Neural cell (in vitro differentiated cells): ENCODE results near the gene BLTP2. TPM values are rescaled to one million over a fixed set of nuclear protein-coding genes. Genes with fewer than 3 reads are reported as not detected.

Experiments
- H2AFZ ChIP-seq: fragments of 200-600, 300-800 bp; sonication (generic), shearing (Covaris generic); 2 replicates; pipeline ENCODE4 v1.6.0; 2014; ENCODE audit warnings: low read depth, mild to moderate bottlenecking, antibody characterized with exemption, low read length, moderate library complexity
- H3F3A ChIP-seq: fragments of 200-600 bp; shearing (Covaris generic); 2 replicates; pipeline ENCODE4 v1.6.1; 2016; ENCODE audit warnings: mild to moderate bottlenecking, moderate library complexity, mixed read lengths, antibody characterized with exemption, low read length; ENCODE audit not compliant: insufficient read depth, poor library complexity, severe bottlenecking
- H3K27ac ChIP-seq: fragments of 200-600, 300-800 bp; sonication (generic), shearing (Covaris generic); 2 replicates; pipeline ENCODE4 v1.5.1; 2014; ENCODE audit warnings: mild to moderate bottlenecking, low read length, moderate library complexity
- H3K27me3 ChIP-seq: fragments of 300-800, 200-600 bp; sonication (generic), shearing (Covaris generic); 2 replicates; pipeline ENCODE4 v1.6.0; 2014; ENCODE audit warnings: mild to moderate bottlenecking, low read depth, low read length, moderate library complexity; ENCODE audit not compliant: insufficient read depth
- H3K36me3 ChIP-seq: fragments of 300-800, 200-600 bp; sonication (generic), shearing (Covaris generic); 2 replicates; pipeline ENCODE4 v1.5.1; 2014; ENCODE audit warnings: mild to moderate bottlenecking, antibody characterized with exemption, low read length, moderate library complexity; ENCODE audit not compliant: insufficient read depth
- H3K4me2 ChIP-seq: fragments of 300-800, 200-600 bp; sonication (generic), shearing (Covaris generic); 2 replicates; pipeline ENCODE4 v1.6.0; 2014; ENCODE audit warnings: mild to moderate bottlenecking, low read length
- H3K4me3 ChIP-seq: fragments of 300-800, 200-600 bp; sonication (generic), shearing (Covaris generic); 2 replicates; pipeline ENCODE4 v1.5.1; 2014; ENCODE audit warnings: mild to moderate bottlenecking, low read length, moderate library complexity
- H3K79me2 ChIP-seq: fragments of 200-600 bp; shearing (Covaris generic); replicated peaks from 2 replicates; pipeline ENCODE4 v1.6.0; 2014; ENCODE audit warnings: mild to moderate bottlenecking, low read length, moderate library complexity; ENCODE audit not compliant: insufficient read depth
- H3K9ac ChIP-seq: fragments of 300-800, 200-600 bp; sonication (generic), shearing (Covaris generic); 2 replicates; pipeline ENCODE4 v1.6.1; 2016; ENCODE audit warnings: mild to moderate bottlenecking, low read length, mixed read lengths
- H3K9me2 ChIP-seq: fragments of 200-600 bp; shearing (Covaris generic); 2 replicates; pipeline ENCODE4 v1.6.1; 2016; ENCODE audit warnings: mild to moderate bottlenecking, low read length, mixed read lengths; ENCODE audit not compliant: insufficient read depth
- H3K9me3 ChIP-seq: fragments of 200-600, 300-800 bp; sonication (generic), shearing (Covaris generic); 2 replicates; pipeline ENCODE4 v1.6.1; 2016; ENCODE audit warnings: mild to moderate bottlenecking, mixed run types, low read length, moderate library complexity, mixed read lengths
- H4K20me1 ChIP-seq: fragments of 200-600 bp; shearing (Covaris generic); 2 replicates; pipeline ENCODE4 v1.6.1; 2016; ENCODE audit warnings: mild to moderate bottlenecking, mixed run types; ENCODE audit not compliant: insufficient read depth
- CTCF ChIP-seq: fragments of 450-650 bp; IDR thresholded peaks from 2 replicates; pipeline ENCODE4 v1.5.1; 2014; ENCODE audit warnings: antibody characterized with exemption, mild to moderate bottlenecking, moderate library complexity; ENCODE audit not compliant: poor library complexity, severe bottlenecking
- EP300 ChIP-seq: fragments of 450-650 bp; conservative IDR thresholded peaks from 2 replicates; pipeline ENCODE4 v1.6.1; 2014; ENCODE audit warnings: antibody characterized with exemption, mild to moderate bottlenecking, moderate library complexity; ENCODE audit not compliant: poor library complexity, severe bottlenecking
- EZH2 ChIP-seq: fragments of 200-600, 300-800 bp; shearing (Covaris generic), sonication (generic); IDR thresholded peaks from 2 replicates; pipeline ENCODE4 v1.6.1; 2014; ENCODE audit warnings: antibody characterized with exemption, low read length, borderline replicate concordance, mild to moderate bottlenecking; ENCODE audit not compliant: insufficient read depth, poor library complexity, severe bottlenecking
- MXI1 ChIP-seq: fragments of 450-650 bp; conservative IDR thresholded peaks from 2 replicates; pipeline ENCODE4 v1.6.1; 2014; ENCODE audit warnings: antibody characterized with exemption, mild to moderate bottlenecking; ENCODE audit not compliant: poor library complexity, severe bottlenecking
- POLR2AphosphoS5 ChIP-seq: IDR thresholded peaks from 2 replicates; pipeline ENCODE4 v1.6.1; 2012
- RAD21 ChIP-seq: fragments of 450-650 bp; conservative IDR thresholded peaks from 2 replicates; pipeline ENCODE4 v1.6.1; 2014; ENCODE audit warnings: antibody characterized with exemption, mild to moderate bottlenecking, moderate library complexity
- REST ChIP-seq: IDR thresholded peaks from 2 replicates; pipeline ENCODE4 v1.6.1; 2012; ENCODE audit warnings: borderline replicate concordance
- SMC3 ChIP-seq: fragments of 450-650 bp; conservative IDR thresholded peaks from 2 replicates; pipeline ENCODE4 v1.6.1; 2014; ENCODE audit warnings: antibody characterized with exemption, mild to moderate bottlenecking, moderate library complexity; ENCODE audit not compliant: poor library complexity
- TAF1 ChIP-seq: IDR thresholded peaks from 2 replicates; pipeline ENCODE4 v1.6.1; 2012; ENCODE audit warnings: low read depth
- polyA plus RNA-seq: library from polyadenylated mRNA; depleted of rRNA; stranded (reverse); fragments of >200 nt; gene quantifications from 2 replicates; pipeline ENCODE4 v1.2.3, GENCODE V29; 2014

BLTP2 gene
- polyA plus RNA-seq, 1 donor from 2014 or later = 54.4 TPM

- TF ChIP-seq EP300 = no peak
- peak; percentile 79 for TF ChIP-seq RAD21
- TF ChIP-seq EZH2 = no peak
- no peak for TF ChIP-seq TAF1
- peak; percentile 77 for TF ChIP-seq SMC3
- no peak for TF ChIP-seq REST
- no peak for TF ChIP-seq POLR2AphosphoS5
- TF ChIP-seq CTCF = peak; percentile 84
- Histone ChIP-seq H3K9me3 (no peaks in the 10 kb centered on the region), H3K9ac (no peak overlapping the region), H3K36me3 (peaks cover 3% of the 10 kb centered on the region), H3K27ac (no peak overlapping the region), H3K4me3 (no peak overlapping the region), H2AFZ (no peak overlapping the region), H4K20me1 (no peaks in the 10 kb centered on the region), H3K4me2 (no peak overlapping the region), H3F3A (no peaks in the 10 kb centered on the region), H3K27me3 (no peaks in the 10 kb centered on the region), H3K9me2 (no peaks in the 10 kb centered on the region), H3K79me2 (no peaks in the 10 kb centered on the region)
Observed at GRCh38 chr17:28612936-28613872, 31.8 kb downstream of the BLTP2 start.

- no peak overlapping the region for H3K9ac ChIP-seq
- H3K27ac ChIP-seq = no peak overlapping the region
- H4K20me1 ChIP-seq = no peaks in the 10 kb centered on the region
- no peaks in the 10 kb centered on the region for H3F3A ChIP-seq
- no peak overlapping the region for H3K4me2 ChIP-seq
- H2AFZ ChIP-seq = no peak overlapping the region
- TF ChIP-seq CTCF = no peak
- TF ChIP-seq SMC3 = no peak
- no peak for TF ChIP-seq MXI1
- TF ChIP-seq RAD21 = no peak
- TF ChIP-seq REST = no peak
- TF ChIP-seq EZH2 = no peak
- TF ChIP-seq EP300 = no peak
- no peak for TF ChIP-seq POLR2AphosphoS5
- no peaks in the 10 kb centered on the region for H3K79me2 ChIP-seq
- no peaks in the 10 kb centered on the region for H3K9me2 ChIP-seq
- H3K27me3 ChIP-seq = no peaks in the 10 kb centered on the region
- H3K36me3 ChIP-seq = peaks cover 3% of the 10 kb centered on the region
- no peak overlapping the region for H3K4me3 ChIP-seq
- no peaks in the 10 kb centered on the region for H3K9me3 ChIP-seq
Observed at GRCh38 chr17:28612531-28612930, 32.4 kb downstream of the BLTP2 start.
